HepG2 (cell line): Measurements from ENCODE around the gene UBE2D3. TPM values are rescaled to one million over a fixed set of nuclear protein-coding genes. Genes with fewer than 3 reads are reported as not detected.

ENCODE experiments used
- ATAC-seq: fragments of 200-7000 bp; cut with Tn5 transposase; 3 replicates; pipeline ENCODE4 v1.9.1; 2020; ENCODE audit warnings: mild to moderate bottlenecking, moderate library complexity
- BruUV-seq: library from RNA; stranded (reverse); fragments of 400-500 nt; replicated peaks from 2 replicates; lab custom pipeline; 2021; lab: Mats Ljungman, UMichigan
- CTCF ChIA-PET: fragments of 300-600 bp; formaldehyde crosslinking; extraction: SDS; loops from one replicate; lab custom pipeline; 2021; ENCODE audit warnings: low total read pairs, inconsistent platforms, low intra/inter-chr PET ratio; lab: Yijun Ruan, JAX
- POLR2A ChIA-PET: fragments of 350-600 bp; sonication (Branson Sonifier 250); formaldehyde crosslinking; loops from one replicate; lab custom pipeline; 2020; ENCODE audit warnings: antibody characterized with exemption, inconsistent platforms; lab: Yijun Ruan, JAX
- DNase-seq: peaks from one replicate; pipeline ENCODE4 v3.0.0-alpha.2; 2015; ENCODE audit warnings: low spot score
- FAIRE-seq: peaks from 3 replicates; lab custom pipeline; 2011; peaks lifted over from hg19 to GRCh38; lab: Jason Lieb, UNC
- H2AFZ ChIP-seq: one replicate; pipeline ENCODE4 v1.6.1; 2011; ENCODE audit warnings: low read length, inconsistent platforms
- H3K27ac ChIP-seq: fragments of 300-600 bp; 3 replicates; pipeline ENCODE4 v1.8.0; 2011; ENCODE audit warnings: mixed run types, mild to moderate bottlenecking, mixed read lengths, low read length, inconsistent platforms; ENCODE audit not compliant: insufficient read depth; ENCODE audit errors: extremely low read length
- H3K27me3 ChIP-seq, 2 experiments: fragments of 200-600 bp in 1 of 2; 2 replicates in 1 of 2; 3 replicates in 1 of 2; pipeline versions ENCODE4 v1.6.0 to v1.8.0; 2011; ENCODE audit warnings: low read length in 2 of 2, mild to moderate bottlenecking in 2 of 2, moderate library complexity in 2 of 2, inconsistent platforms in 1 of 2; ENCODE audit not compliant: insufficient read depth in 2 of 2, control insufficient read depth in 1 of 2
- H3K36me3 ChIP-seq, 2 experiments: fragments of 200-600 bp in 1 of 2; replicated peaks in 1 of 2; 2 replicates in 1 of 2; 3 replicates in 1 of 2; pipeline versions ENCODE4 v1.5.1 to v1.8.0; 2011; ENCODE audit warnings: low read length in 2 of 2, inconsistent platforms in 1 of 2; ENCODE audit not compliant: insufficient read depth in 2 of 2, control insufficient read depth in 1 of 2
- H3K4me1 ChIP-seq: 2 replicates; pipeline ENCODE4 v1.5.1; 2012; ENCODE audit warnings: low read length, inconsistent platforms; ENCODE audit not compliant: insufficient read depth
- H3K4me2 ChIP-seq: 2 replicates; pipeline ENCODE4 v1.6.0; 2011; ENCODE audit warnings: low read depth, low read length, inconsistent platforms
- H3K4me3 ChIP-seq, 3 experiments: fragments of 200-600 bp in 1 of 3; sonication (generic), shearing (Covaris generic) in 1 of 3; replicated peaks in 1 of 3; 2 replicates each; pipeline ENCODE4 v1.5.1; 2011 to 2016; ENCODE audit warnings: low read length in 3 of 3, inconsistent platforms in 2 of 3, low read depth in 2 of 3, mild to moderate bottlenecking in 2 of 3, control low read depth in 1 of 3, mixed read lengths in 1 of 3; ENCODE audit not compliant: insufficient read depth in 1 of 3
- H3K79me2 ChIP-seq: one replicate; pipeline ENCODE4 v1.6.1; 2011; ENCODE audit warnings: low read length, inconsistent platforms; ENCODE audit not compliant: insufficient read depth
- H3K9ac ChIP-seq: 2 replicates; pipeline ENCODE4 v1.6.0; 2011; ENCODE audit warnings: mild to moderate bottlenecking, low read depth, low read length, inconsistent platforms; ENCODE audit not compliant: insufficient read depth
- H3K9me3 ChIP-seq: 2 replicates; pipeline ENCODE4 v1.5.1; 2012; ENCODE audit warnings: mild to moderate bottlenecking, low read length
- H4K20me1 ChIP-seq: 2 replicates; pipeline ENCODE4 v1.6.0; 2011; ENCODE audit warnings: inconsistent platforms, mild to moderate bottlenecking, low read length, moderate library complexity; ENCODE audit not compliant: insufficient read depth
- CSRNP2 ChIP-seq: sonication (generic); formaldehyde crosslinking; conservative IDR thresholded peaks from 2 replicates; pipeline ENCODE4 v1.8.0; 2022; ENCODE audit warnings: low read depth, missing genetic modification reagents
- HCFC1 ChIP-seq: fragments of 150-350 bp; IDR thresholded peaks from 2 replicates; pipeline ENCODE4 v1.6.1; 2014; ENCODE audit warnings: low read depth, low read length
- HNRNPUL1 ChIP-seq: fragments of 200-400 bp; formaldehyde crosslinking; IDR thresholded peaks from 2 replicates; pipeline ENCODE4 v1.6.1; 2017; ENCODE audit warnings: low read depth, mild to moderate bottlenecking, low read length, moderate library complexity
- NFE2L1 ChIP-seq: sonication (generic); formaldehyde crosslinking; IDR thresholded peaks from 2 replicates; pipeline ENCODE4 v1.4.0; 2020; ENCODE audit warnings: missing genetic modification reagents, mild to moderate bottlenecking, borderline replicate concordance
- SALL1 ChIP-seq: sonication (generic); formaldehyde crosslinking; IDR thresholded peaks from 2 replicates; pipeline ENCODE4 v1.8.0; 2022; ENCODE audit warnings: mild to moderate bottlenecking, missing genetic modification reagents
- TBL1XR1 ChIP-seq: fragments of 150-350 bp; IDR thresholded peaks from 2 replicates; pipeline ENCODE4 v1.6.1; 2014; ENCODE audit warnings: borderline replicate concordance, low read length; ENCODE audit not compliant: partially characterized antibody
- ZMYM3 ChIP-seq: sonication (generic); formaldehyde crosslinking; IDR thresholded peaks from 2 replicates; pipeline ENCODE4 v1.5.1; 2020; ENCODE audit warnings: mild to moderate bottlenecking, missing genetic modification reagents
- ZNF343 ChIP-seq: sonication (generic); formaldehyde crosslinking; IDR thresholded peaks from 2 replicates; pipeline ENCODE4 v1.4.0; 2020; ENCODE audit warnings: mild to moderate bottlenecking, missing genetic modification reagents
- ZNF777 ChIP-seq: sonication (generic); formaldehyde crosslinking; IDR thresholded peaks from 2 replicates; pipeline ENCODE4 v1.4.0; 2020; ENCODE audit warnings: missing genetic modification reagents
- WGBS: methylation state at CpG from one replicate; pipeline ENCODE4 v1.1.6; 2017; ENCODE audit warnings: low lambda C conversion rate; 5-methylcytosine and 5-hydroxymethylcytosine counted together
- in situ Hi-C: cut with HindIII; loops from 2 replicates; pipeline ENCODE4 v1.10.0; 2017; ENCODE audit warnings: low pct_unique_long_range_greater_than_20kb; ENCODE audit not compliant: extremely low pct_ligation_motif_present
- intact Hi-C: fragments of 100-400 bp; cut with micrococcal nuclease; formaldehyde crosslinking; loops from one replicate; pipeline ENCODE4 v1.10.0; 2022; ENCODE audit not compliant: unreplicated experiment
- polyA plus RNA-seq, 8 experiments: library from polyadenylated mRNA; depleted of rRNA in 3 of 8; stranded (reverse) in 7 of 8; unstranded in 1 of 8; fragments of >200 nt; fragmentation: Illumina TruSeq in 4 of 8; extraction: Trizol in 4 of 8; gene quantifications; 2 replicates each; pipeline versions ENCODE4 v1.2.1 to v1.2.3, GENCODE V29; 2011 to 2016; ENCODE audit warnings: low read depth in 4 of 8, missing spikeins in 1 of 8, mixed read lengths in 1 of 8; ENCODE audit not compliant: insufficient read depth in 1 of 8
- total RNA-seq, 5 experiments: library from RNA; depleted of rRNA; stranded (reverse); fragments of >200 nt; fragmentation: Illumina TruSeq; extraction: Trizol; gene quantifications; 2 replicates each; pipeline ENCODE4 v1.2.3, GENCODE V29; 2016; ENCODE audit warnings: low read depth in 1 of 5
- TF ChIP-seq, protein P1 (sequence below): sonication (generic); formaldehyde crosslinking; IDR thresholded peaks from one replicate; pipeline ENCODE4 v1.5.1; 2020; ENCODE audit warnings: mild to moderate bottlenecking, missing genetic modification reagents; ENCODE audit errors: not compliant biosample characterization

Gene UBE2D3
- total and polyA plus RNA-seq, 2 of the 13 experiments (the other 11 are each of a cell fraction or from before 2014, with no cell fraction given), result 224 to 293 TPM

DNA sequence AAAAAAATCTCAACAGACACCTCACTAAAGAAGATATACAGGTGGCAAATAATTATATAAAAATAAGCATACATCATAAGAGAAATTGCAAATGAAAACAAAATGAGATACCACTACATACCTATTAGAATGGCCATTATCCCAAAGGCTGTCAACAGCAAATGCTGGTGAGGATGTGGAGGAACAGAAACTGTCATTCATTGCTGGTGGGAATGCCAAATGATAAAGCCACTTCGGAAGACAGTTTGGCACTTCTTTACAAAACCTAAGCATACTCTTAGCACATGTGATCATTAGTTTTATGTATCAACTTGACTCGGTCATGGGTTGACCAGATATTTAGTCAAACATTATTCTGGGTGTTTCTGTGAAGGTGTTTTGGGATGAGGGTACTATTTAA lies 53.1 kb downstream of the UBE2D3 start:
- no TSS peak for BruUV-seq
- H3K27ac ChIP-seq, result no peak overlapping the region
- H3K4me3 ChIP-seq, result no peak overlapping the region
- H3K4me2 ChIP-seq, result no peak overlapping the region
- no peak overlapping the region for H2AFZ ChIP-seq
- H4K20me1 ChIP-seq, result no peaks in the 10 kb centered on the region
- in situ Hi-C loops (no loop called here), intact Hi-C loops (no loop called here)
- no peaks in the 10 kb centered on the region for H3K36me3 ChIP-seq
- ChIA-PET POLR2A (no interaction called here), CTCF (no interaction called here)
- H3K9ac ChIP-seq, result no peak overlapping the region
- H3K27me3 ChIP-seq, result no peaks in the 10 kb centered on the region
- 68% methylated on average over 2 of the region's 2 CpGs for WGBS
- ATAC-seq, result no peak
- FAIRE-seq, result no peak
- H3K9me3 ChIP-seq, result no peaks in the 10 kb centered on the region
- H3K4me1 ChIP-seq, result peaks cover 22% of the 10 kb centered on the region
- no peaks in the 10 kb centered on the region for H3K79me2 ChIP-seq
- TF ChIP-seq ZMYM3 (CRISPR knock-in tag), result no peak
- no peak for TF ChIP-seq CSRNP2 (CRISPR knock-in tag)
- TF ChIP-seq TBL1XR1, result no peak
- no peak for TF ChIP-seq HCFC1
- no peak for TF ChIP-seq NFE2L1 (CRISPR knock-in tag)
- TF ChIP-seq, protein P1, sequence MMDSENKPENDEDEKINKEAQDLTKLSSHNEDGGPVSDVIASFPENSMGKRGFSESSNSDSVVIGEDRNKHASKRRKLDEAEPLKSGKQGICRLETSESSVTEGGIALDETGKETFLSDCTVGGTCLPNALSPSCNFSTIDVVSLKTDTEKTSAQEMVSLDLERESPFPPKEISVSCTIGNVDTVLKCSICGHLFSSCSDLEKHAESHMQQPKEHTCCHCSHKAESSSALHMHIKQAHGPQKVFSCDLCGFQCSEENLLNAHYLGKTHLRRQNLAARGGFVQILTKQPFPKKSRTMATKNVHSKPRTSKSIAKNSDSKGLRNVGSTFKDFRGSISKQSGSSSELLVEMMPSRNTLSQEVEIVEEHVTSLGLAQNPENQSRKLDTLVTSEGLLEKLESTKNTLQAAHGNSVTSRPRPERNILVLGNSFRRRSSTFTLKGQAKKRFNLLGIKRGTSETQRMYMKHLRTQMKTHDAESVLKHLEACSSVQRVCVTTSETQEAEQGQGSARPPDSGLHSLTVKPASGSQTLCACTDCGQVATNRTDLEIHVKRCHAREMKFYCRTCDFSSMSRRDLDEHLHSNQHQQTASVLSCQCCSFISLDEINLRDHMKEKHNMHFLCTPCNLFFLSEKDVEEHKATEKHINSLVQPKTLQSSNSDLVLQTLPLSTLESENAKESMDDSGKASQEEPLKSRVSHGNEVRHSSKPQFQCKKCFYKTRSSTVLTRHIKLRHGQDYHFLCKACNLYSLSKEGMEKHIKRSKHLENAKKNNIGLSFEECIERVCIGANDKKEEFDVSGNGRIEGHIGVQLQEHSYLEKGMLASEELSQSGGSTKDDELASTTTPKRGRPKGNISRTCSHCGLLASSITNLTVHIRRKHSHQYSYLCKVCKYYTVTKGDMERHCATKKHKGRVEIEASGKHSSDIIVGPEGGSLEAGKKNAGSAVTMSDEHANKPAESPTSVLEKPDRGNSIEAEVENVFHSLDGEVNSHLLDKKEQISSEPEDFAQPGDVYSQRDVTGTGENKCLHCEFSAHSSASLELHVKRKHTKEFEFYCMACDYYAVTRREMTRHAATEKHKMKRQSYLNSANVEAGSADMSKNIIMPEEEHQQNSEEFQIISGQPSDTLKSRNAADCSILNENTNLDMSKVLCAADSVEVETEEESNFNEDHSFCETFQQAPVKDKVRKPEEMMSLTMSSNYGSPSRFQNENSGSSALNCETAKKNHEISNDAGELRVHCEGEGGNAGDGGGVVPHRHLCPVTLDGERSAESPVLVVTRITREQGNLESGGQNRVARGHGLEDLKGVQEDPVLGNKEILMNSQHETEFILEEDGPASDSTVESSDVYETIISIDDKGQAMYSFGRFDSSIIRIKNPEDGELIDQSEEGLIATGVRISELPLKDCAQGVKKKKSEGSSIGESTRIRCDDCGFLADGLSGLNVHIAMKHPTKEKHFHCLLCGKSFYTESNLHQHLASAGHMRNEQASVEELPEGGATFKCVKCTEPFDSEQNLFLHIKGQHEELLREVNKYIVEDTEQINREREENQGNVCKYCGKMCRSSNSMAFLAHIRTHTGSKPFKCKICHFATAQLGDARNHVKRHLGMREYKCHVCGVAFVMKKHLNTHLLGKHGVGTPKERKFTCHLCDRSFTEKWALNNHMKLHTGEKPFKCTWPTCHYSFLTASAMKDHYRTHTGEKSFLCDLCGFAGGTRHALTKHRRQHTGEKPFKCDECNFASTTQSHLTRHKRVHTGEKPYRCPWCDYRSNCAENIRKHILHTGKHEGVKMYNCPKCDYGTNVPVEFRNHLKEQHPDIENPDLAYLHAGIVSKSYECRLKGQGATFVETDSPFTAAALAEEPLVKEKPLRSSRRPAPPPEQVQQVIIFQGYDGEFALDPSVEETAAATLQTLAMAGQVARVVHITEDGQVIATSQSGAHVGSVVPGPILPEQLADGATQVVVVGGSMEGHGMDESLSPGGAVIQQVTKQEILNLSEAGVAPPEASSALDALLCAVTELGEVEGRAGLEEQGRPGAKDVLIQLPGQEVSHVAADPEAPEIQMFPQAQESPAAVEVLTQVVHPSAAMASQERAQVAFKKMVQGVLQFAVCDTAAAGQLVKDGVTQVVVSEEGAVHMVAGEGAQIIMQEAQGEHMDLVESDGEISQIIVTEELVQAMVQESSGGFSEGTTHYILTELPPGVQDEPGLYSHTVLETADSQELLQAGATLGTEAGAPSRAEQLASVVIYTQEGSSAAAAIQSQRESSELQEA (CRISPR knock-in tag), result no peak
- TF ChIP-seq ZNF777 (CRISPR knock-in tag), result no peak
- TF ChIP-seq SALL1 (CRISPR knock-in tag), result no peak
- TF ChIP-seq ZNF343 (CRISPR knock-in tag), result no peak
- no peak for TF ChIP-seq HNRNPUL1
- TF ChIP-seq, all 625 proteins: peak for 0
- no peak for DNase-seq
